Activated gamma-delta T cell treated with anti-CD3 and anti-CD28 coated beads, Interleukin-2, amount 50 U/mL, for 16 hours (primary cell): Measurements from ENCODE around the gene NECTIN2.
A peak's percentile ranks its signal among the peaks of the same experiment; 100 is the strongest.
"Not testable (repeated sequence)": the region's sequence is repeated elsewhere in the genome, so short reads cannot be mapped to it uniquely, and the experiment has no call there.

ENCODE experiments used
- DNase-seq: peaks from one replicate; pipeline ENCODE4 v3.0.0-alpha.2; 2020; ENCODE audit warnings: low read depth

NECTIN2 gene

DNA sequence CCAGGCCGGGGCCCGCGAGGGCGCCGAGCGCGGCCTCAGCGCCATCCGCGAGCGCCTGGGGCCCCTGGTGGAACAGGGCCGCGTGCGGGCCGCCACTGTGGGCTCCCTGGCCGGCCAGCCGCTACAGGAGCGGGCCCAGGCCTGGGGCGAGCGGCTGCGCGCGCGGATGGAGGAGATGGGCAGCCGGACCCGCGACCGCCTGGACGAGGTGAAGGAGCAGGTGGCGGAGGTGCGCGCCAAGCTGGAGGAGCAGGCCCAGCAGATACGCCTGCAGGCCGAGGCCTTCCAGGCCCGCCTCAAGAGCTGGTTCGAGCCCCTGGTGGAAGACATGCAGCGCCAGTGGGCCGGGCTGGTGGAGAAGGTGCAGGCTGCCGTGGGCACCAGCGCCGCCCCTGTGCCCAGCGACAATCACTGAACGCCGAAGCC lies 62.8 kb downstream of the NECTIN2 start:
- no peak for DNase-seq

DNA sequence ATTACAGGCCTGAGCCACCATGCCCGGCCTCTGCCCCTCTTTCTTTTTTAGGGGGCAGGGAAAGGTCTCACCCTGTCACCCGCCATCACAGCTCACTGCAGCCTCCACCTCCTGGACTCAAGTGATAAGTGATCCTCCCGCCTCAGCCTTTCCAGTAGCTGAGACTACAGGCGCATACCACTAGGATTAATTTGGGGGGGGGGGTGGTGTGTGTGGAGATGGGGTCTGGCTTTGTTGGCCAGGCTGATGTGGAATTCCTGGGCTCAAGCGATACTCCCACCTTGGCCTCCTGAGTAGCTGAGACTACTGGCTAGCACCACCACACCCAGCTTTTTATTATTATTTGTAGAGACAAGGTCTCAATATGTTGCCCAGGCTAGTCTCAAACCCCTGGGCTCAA lies 63.7 kb downstream of the NECTIN2 start:
- DNase-seq: no peak

DNA sequence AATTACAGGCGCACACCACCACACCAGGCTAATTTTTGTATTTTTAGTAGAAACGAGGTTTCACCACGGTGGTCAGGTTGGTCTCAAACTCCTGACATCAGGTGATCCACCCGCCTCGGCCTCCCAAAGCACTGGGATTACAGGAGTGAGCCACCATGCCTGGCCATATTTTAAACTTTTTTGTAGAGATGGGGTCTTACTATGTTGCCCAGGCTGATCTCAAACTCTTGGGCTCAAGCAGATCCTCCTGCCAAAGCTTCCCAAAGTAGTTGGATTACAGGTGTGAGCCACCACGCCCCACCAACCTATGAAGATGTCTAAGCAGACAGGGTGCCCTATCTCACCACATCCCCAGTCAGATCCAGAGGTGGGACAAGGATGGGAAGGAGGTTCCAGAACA lies 65.8 kb downstream of the NECTIN2 start:
- not testable (repeated sequence) for DNase-seq

DNA sequence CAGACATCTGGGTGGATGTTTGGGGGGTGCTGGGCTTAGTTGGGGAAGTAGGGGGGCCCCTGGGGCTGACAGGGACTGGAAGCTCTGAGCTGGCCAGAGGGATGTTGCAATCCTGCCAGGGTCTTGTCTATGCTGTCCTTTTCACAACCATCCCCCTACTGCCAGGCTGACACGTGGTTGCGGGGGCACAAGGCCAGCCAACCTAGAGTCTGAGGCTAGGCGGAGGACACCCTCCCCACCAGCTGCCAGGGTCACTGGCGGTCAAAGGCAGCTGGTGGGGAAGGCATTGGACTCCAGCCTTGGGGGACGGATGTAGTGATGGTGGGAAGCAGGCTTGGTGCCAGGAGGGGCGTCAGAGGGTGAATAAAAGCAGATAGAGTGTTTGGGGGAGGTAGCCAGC lies 66.8 kb downstream of the NECTIN2 start:
- no peak for DNase-seq

DNA sequence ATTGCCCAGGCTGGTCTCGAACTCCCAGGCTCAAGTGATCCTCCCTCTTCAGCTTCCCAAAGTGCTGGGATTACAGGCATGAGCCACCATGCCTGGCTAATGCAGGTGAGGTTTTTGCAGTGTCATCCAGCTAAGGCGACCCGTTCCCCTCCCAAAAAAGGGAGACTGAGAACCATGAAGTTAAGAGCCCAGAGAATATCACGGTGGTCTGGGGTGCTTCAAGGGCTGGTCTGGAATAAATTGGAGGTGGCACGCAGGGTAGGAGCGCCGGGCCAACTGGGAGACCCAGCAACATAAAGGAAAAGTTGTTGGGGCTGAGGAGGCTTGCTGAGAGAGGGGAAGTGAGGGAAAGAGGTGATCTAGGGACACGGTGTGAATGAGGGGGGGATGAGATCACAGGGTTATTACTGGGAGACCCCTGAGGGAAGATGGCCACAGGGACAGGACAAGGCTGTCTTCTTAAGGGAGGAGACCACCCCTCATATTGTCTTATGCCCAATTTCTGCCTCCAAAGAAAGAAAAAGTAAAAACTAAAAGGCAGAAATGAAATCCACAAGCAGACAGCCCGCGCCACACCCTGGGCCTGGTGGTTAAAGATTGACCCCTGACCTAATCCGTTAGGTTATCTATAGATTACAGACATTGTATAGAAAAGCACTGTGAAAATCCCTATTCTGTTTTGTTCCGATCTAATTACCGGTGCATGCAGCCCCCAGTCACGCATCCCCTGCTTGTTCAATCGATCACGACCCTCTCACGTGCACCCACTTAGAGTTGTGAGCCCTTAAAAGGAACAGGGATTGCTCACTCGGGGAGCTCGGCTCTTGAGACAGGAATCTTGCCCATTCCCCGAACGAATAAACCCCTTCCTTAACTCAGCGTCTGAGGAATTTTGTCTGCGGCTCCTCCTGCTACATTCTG lies 67.7 kb downstream of the NECTIN2 start:
- DNase-seq: not testable (repeated sequence)

GRCh38 chr19:44914433-44915206 lies 68.5 kb downstream of the NECTIN2 start, which contains the start of gene APOC1:
APOC1 (plus strand) TSS chr19:44914608; CDS start chr19:44914892, 284 bp downstream.
- peak; percentile 52 for DNase-seq

- DNase-seq: no peak
Observed at GRCh38 chr19:44924243-44924725, 78.2 kb downstream of the NECTIN2 start.

DNA sequence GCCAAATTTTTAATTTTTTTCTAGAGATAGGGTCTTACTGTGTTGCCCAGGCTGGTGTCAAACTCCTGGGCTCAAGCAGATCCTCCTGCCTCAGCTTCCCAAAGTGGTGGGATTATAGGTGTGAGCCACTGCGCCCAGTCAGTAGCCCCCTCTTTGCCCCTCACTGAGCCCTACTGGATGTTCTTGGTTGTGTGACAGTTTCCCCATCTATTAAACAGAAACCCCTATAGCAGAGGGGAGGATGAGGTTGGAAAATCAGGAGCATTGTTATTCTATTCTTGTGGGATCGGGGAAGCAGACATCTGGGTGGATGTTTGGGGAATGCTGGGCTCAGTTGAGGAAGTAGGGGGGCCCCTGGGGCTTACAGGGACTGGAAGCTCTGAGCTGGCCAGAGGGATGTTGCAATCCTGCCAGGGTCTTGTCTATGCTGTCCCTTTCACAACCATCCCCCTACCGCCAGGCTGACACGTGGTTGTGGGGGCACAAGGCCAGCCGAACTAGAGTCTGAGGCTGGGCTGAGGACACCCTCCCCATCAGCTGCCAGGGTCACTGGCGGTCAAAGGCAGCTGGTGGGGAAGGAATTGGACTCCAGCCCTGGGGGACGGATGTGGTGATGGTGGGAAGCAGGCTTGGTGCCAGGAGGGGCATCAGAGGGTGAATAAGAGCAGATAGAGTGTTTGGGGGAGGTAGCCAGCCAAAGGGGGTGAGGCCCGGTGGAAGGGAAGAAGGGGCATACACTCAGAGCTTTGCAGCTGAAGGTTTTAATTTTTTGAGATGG lies 79.2 kb downstream of the NECTIN2 start:
- DNase-seq: no peak

- not testable (repeated sequence) for DNase-seq
Observed at GRCh38 chr19:44926245-44927077, 80.4 kb downstream of the NECTIN2 start.

DNA sequence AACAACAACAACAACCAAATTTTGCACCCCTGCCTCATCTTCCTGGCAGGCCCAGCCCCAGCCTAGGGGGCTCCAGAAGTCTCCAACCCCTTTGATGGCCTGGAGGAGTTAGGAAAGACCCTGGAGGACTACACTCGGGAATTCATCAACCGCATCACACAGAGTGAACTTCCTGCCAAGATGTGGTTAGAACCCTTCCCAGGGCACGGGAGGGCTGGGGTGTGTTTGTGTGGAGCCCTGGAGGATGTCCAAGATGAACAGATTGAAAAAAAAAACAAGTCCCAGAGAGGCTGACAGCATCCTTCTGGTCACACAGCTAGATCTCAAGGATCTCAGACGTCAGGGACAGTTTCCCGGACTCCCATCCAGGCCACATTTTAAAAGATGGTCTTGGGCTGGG lies 81.6 kb downstream of the NECTIN2 start:
- no peak for DNase-seq

DNA sequence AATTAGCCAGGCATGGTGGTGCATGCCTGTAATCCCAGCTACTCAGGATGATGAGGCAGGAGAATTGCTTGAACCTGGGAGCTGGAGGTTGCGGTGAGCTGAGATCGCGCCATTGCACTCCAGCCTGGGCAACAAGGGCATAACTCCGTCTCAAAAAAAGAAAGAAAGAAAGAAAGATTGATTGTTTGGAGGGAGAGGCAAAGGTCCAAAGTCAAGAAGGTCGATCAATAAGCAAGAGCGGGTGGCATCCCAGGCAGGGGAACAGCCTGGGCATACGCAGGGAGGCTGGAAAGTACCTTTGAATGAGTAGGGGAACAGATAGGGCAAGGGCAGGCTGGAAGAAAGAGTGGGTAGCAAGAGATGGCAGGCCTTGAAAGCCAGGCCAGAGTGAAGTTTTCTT lies 84.0 kb downstream of the NECTIN2 start:
- DNase-seq: no peak

GRCh38 chr19:44931541-44931940 lies 85.4 kb downstream of the NECTIN2 start:
- no peak for DNase-seq
